GM19351 (cell line): ENCODE data around the gene RHOB.

Experiments used
- ATAC-seq: cut with Tn5 transposase; IDR thresholded peaks from one replicate; pipeline ENCODE4 v1.9.1; 2021; ENCODE audit warnings: mild to moderate bottlenecking, moderate library complexity; ENCODE audit not compliant: unreplicated experiment

Gene RHOB

GRCh38 chr2:20472569-20472968 is 25.7 kb downstream of the RHOB start:
- no peak for ATAC-seq

DNA sequence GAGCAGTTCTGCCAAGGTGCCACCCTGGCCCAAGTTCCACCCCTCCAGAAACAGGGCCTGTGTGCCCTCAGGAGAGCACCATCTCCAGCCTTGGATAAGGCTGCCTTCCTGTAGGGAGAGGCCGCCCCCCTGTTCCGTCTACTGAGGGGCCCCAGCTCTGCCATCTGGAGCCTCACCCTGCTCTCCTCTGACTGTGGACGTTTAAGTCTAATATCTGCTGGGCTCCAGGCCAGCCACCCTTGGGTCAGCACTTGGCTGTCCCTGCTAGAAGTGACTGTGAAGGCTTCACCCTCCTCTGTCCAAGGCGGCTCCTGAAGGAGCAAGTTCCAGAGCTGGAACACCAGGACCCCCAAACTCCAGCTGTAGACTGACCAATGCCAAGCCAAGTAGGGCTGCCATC is 26.3 kb downstream of the RHOB start:
- ATAC-seq: no peak

DNA sequence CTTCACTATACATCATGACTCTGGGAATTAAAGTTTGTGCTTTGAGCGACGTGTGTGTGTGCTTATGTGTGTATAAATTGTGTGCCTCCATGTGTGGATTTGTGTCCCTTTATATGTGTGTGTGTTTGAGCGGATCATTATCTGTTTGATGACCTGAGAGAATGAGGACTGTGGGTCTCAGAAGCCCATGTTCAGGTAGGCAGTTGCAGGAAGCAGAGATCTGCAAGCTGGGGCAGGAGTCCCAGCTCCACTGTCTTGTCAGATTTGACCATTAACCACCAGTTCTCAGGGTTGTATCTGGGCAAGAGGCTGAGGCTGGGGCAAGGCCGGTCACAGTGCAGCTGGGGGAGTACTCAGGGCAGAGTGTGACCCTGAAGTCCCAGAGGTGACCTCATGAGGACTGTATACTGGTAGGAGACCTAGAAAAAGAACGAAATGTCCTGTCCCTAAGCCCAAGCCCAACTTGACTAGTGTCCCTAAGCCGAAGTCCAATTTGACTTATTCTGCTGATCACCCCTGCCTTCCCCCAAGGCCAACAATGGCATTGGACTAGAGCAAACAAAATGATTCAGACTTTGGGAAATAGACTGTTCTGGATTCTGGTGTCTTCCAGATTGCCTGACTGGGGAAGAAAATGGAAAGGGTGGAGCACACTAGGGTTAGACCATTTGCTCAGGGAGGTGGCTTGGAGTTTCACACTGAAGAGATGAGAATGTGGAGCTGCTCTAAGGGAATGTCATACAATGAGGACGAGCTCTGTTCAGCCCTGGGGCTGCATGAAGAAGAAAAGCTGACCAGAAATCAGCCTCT is 28.1 kb downstream of the RHOB start:
- no peak for ATAC-seq

DNA sequence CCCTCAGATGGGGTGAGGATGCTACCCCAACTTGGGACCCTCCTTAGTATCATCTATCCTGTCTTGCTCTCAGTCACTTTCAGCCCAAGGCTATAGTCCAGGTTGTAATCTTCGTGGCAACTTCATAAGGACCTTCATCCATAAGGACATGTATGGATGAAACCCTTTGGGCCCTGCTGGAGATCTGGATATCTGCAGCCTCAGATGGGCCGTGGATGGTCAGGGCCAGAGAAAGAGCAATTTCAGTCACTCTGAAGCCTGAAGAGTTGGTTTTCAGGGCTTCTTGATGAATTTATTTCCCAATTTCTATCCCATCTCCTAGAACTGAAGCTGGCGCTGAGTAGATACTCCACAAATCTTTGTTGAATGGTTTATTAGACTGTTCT is 28.7 kb downstream of the RHOB start:
- no peak for ATAC-seq

GRCh38 chr2:20476481-20476880 is 29.6 kb downstream of the RHOB start:
- ATAC-seq: no peak

- ATAC-seq: no peak
Observed at GRCh38 chr2:20476950-20477349, 30.1 kb downstream of the RHOB start.

DNA sequence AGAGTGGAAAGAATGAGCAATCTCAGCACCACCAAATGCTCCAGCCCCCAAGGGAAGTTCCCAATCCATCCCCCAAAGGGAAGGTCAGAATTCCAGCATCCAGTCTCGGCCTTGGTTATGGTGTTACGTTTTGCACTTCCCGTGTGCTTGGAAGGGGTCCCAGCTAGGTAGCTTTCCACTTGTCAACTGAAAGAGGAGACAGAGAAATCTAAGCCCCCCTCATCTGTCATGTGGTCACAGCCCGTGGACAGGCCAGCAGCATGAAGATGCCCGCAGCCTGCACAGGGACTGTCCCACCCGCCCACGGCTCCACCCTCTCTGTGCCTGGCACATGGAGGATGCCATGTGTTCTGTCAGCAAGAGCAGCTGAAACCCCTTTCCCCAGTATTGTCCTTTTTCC is 32.1 kb downstream of the RHOB start:
- no peak for ATAC-seq

GRCh38 chr2:20479835-20480234 is 33.0 kb downstream of the RHOB start:
- no peak for ATAC-seq

- ATAC-seq: no peak
Observed at GRCh38 chr2:20480913-20481312, 34.0 kb downstream of the RHOB start.

DNA sequence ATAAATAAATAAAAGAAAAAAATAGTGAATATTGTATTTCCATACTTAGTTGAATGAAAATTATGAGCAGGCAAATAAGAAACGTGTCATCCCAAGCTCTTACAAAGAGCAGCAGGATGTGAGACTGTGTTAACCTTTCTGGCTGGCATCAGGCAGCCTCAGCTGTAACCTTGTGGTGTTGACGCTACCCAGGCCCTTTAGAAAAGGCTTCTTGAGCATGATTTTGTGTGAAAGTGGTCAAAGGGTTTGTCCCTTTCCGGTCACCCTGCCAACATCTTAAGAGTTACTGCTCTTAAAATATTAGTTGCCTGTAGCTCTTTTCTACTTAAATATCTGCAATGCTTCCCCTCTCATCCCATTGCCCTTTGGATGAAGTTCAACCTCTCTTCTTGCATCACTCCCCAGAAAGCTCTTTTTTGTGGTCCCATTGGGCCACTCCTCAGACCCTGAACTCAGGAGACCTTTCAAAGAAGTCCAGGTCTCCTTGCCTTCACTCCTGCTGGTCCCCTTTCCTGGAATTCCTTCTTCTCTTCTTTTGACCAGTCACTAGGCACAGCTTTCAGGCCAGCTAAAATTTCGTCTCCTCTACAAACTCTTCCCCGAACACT is 35.0 kb downstream of the RHOB start:
- no peak for ATAC-seq

- ATAC-seq: no peak
Observed at GRCh38 chr2:20482725-20483124, 35.9 kb downstream of the RHOB start.

- ATAC-seq: no peak
Observed at GRCh38 chr2:20483194-20483895, 36.5 kb downstream of the RHOB start.

DNA sequence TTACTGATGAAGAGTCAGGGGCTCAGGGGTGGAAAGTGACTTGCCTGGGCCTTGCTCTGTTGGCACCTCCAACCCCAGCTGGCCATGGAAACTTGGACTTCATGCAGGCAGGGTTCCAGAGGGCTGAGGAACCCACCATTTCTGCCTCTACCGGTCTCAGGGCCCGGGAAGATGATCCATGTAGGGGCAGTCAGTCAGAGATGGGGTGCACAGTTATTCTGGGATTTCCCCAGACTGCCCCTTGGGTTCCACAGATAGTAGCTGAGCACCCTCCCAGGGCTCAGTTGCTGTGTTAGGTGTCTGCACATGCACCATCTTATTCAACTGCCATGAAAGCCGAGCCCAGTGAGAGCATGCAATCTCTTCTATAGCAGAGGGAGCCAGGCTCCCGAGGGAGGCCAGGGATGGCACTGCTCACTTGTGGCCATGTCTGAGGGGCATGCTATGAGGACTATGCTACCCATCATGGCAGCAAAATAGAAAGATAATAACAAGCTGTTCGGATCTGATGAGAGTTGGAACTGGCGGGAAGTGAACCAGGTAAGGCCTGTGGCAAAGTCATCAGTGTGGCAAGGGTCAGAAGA is 37.3 kb downstream of the RHOB start:
- no peak for ATAC-seq

GRCh38 chr2:20484810-20485611 is 38.1 kb downstream of the RHOB start:
- ATAC-seq: no peak

GRCh38 chr2:20485612-20486388 is 38.9 kb downstream of the RHOB start:
- ATAC-seq: no peak

- ATAC-seq: no peak
Observed at GRCh38 chr2:20486571-20486970, 39.7 kb downstream of the RHOB start.

GRCh38 chr2:20487030-20487391 is 40.1 kb downstream of the RHOB start:
- no peak for ATAC-seq

- no peak for ATAC-seq
Observed at GRCh38 chr2:20487392-20488174, 40.7 kb downstream of the RHOB start.

DNA sequence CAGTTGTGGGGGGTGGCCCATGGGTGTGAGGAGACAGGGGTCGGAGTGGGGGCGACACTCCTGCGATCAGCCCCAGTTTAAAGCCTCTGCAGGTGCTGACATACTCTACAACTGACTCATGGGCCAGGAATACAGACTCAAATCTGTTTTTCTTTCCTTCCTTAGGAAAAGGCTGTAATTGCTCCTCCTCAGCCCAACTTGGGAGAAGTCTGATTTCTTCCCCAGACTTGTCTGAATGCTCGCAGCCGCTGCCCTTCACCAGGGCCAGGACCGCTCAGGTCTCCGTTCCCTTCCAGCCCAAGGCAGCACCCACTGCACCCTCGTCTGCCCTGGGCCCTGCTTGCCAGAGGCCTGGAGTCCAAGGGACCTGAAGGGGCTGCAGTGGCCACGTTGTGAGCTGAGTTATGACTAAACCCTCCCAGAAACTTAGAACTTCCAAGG is 41.3 kb downstream of the RHOB start:
- ATAC-seq: no peak
